Thyroid gland (tissue), 4 donors: ENCODE measurements around the gene WASL.
A peak's percentile ranks its signal among the peaks of the same experiment; 100 is the strongest.

Source experiments
- CTCF ChIP-seq, 6 experiments: fragments of 200-600 bp in 3 of 6; fragments of 450-650 bp in 3 of 6; sonication (generic) in 3 of 6; IDR thresholded peaks; one replicate each; pipeline ENCODE4 v1.5.1; 2016 to 2019; ENCODE audit warnings: antibody characterized with exemption in 6 of 6, mild to moderate bottlenecking in 2 of 6, inconsistent platforms in 1 of 6, moderate library complexity in 1 of 6
- POLR2A ChIP-seq, 2 donors: fragments of 450-650 bp; IDR thresholded peaks; one replicate each; pipeline ENCODE4 v1.6.1; 2017; ENCODE audit warnings: antibody characterized with exemption in 2 of 2, mild to moderate bottlenecking in 2 of 2, moderate library complexity in 1 of 2

- TF ChIP-seq CTCF (IDR thresholded peaks at IDR 0.05): peak in 5 of 6 experiments; percentile 30 to 65 (median 59)
- TF ChIP-seq POLR2A (IDR thresholded peaks at IDR 0.05): no peak
Observed at GRCh38 chr7:123635551-123636359, 113.0 kb downstream of the WASL start.
